Measurements from ENCODE around the gene MTHFR. TPM values are rescaled to one million over a fixed set of nuclear protein-coding genes. Genes with fewer than 3 reads are reported as not detected.

Gene MTHFR
- polyA plus RNA-seq, 6 donors from 2014 or later, result 8.8 to 26.8 (median 18.9) TPM

DNA sequence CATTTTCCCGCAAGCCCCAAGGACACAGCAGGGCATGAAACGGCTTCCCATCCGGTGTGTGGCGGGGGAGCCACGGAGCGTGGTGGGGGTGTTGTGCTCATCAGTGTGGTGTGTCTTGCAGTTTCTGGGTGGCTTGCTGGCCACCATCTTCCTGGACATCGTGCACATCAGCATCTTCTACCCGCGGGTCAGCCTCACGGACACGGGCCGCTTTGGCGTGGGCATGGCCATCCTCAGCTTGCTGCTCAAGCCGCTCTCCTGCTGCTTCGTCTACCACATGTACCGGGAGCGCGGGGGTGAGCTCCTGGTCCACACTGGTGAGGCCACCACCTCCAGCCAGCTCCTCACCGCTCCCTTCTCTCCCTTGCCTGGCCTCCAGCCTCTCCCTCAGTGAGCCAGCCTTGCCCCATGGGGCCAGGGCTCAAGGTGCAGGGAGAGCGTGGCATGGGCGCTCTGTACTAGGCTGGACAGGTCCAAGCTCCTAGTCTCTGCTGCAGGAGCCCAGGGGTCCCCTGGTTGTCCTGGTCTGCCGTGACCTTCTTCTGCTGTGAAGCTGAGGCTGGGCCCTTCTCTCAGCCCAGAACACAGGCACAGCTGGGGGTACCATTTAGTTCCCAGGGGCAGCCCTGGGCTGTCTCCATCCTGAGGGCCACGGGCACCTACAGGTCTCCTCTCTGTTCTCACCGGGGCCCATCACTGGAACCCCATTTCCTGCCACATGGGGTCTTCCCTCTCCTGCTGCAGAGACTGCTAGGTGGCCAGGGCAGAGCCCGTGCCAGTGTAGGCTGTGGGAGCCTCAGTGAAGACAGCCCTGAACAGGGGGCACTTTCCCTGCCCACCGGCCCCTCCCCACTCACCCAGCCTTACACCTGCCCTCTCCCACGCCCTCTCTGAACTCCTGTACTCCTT, 57.2 kb downstream of the MTHFR start:
- H3K27me3 Mint-ChIP-seq, result no peaks in the 10 kb centered on the region
- H3K4me3 Mint-ChIP-seq, result no peak overlapping the region
- H3K27ac Mint-ChIP-seq, result peak overlapping the region in 4 of 6 donors; percentile 33 to 80 (median 75)
- H3K9me3 Mint-ChIP-seq, result no peaks in the 10 kb centered on the region
- peaks cover 10 to 13% of the 10 kb centered on the region in 2 donors for H3K36me3 Mint-ChIP-seq
- ATAC-seq (ENCODE audit: low read depth in 2 of 2) (no peak), DNase-seq (no peak)
- peaks cover 5 to 9% (median 8%) of the 10 kb centered on the region in 3 donors for H3K4me1 Mint-ChIP-seq

DNA sequence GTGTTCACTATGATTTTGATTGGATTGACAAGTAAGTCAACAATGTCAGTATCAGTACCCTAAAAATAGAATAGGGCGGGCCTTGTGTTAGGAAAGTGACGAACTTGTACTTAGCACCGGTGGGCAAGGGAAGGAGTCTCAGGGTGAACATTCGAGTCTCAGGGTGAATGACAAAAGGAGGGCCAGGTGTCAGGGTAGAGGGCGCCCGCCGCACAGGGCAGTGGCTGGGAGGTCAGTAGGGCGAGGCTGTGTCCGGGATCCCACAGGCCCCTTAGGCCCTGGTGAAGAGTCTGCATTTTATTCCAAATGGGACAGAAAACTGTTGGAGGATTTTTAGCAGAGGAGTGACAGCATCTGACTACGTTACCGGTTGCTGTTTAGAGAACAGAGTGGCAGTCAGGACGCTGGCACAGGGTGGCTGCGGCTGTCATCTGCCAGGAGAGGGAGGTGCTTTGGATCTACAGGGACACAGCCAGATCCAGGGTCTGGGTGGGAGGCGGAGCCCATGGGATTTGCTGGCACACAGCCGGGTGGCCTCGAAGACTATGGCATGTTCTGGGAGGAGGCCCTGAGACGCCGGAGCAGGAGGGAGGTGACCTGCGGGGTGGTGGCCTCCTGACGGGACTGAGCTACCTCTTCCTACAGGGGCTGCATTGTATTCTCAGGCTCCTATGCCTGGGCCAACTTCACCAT, 58.8 kb downstream of the MTHFR start:
- H3K27me3 Mint-ChIP-seq, result no peaks in the 10 kb centered on the region
- no peaks in the 10 kb centered on the region for H3K9me3 Mint-ChIP-seq
- H3K36me3 Mint-ChIP-seq, result peaks cover 10 to 13% of the 10 kb centered on the region in 2 donors
- H3K4me1 Mint-ChIP-seq, result peaks cover 5 to 16% (median 13%) of the 10 kb centered on the region in 3 donors
- DNase-seq (no peak), ATAC-seq (ENCODE audit: low read depth in 2 of 2) (no peak)
- no peak overlapping the region for H3K4me3 Mint-ChIP-seq
- H3K27ac Mint-ChIP-seq, result peak overlapping the region in 2 of 6 donors; percentile 68 to 69

GRCh38 chr1:11746092-11746491, 59.7 kb downstream of the MTHFR start:
- no peaks in the 10 kb centered on the region for H3K27me3 Mint-ChIP-seq
- H3K27ac Mint-ChIP-seq, result no peak overlapping the region
- DNase-seq (no peak), ATAC-seq (ENCODE audit: low read depth in 2 of 2) (no peak)
- no peak overlapping the region for H3K4me3 Mint-ChIP-seq
- H3K9me3 Mint-ChIP-seq, result no peaks in the 10 kb centered on the region
- H3K4me1 Mint-ChIP-seq, result peaks cover 9 to 24% (median 15%) of the 10 kb centered on the region in 3 donors
- peaks cover 10 to 13% of the 10 kb centered on the region in 2 donors for H3K36me3 Mint-ChIP-seq

DNA sequence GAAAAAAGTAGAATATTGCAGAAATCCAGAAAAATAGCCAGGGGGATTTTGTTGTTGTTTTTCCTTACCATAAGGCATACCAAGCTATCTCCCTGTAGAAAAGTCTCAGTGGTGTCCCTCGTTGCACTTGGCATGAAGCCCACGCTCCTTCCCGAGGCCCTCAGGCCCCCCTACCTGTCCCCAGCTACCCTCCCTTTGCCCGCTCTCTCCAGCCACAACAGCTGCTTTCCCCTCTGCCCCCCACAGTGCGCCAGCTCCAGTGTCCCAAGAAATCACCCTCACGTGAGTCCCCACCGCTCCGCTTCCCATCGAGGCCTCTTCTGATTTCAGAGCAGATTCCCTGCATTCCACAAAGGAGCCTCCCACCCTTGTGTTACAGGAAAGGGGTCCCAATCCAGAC, 61.5 kb downstream of the MTHFR start:
- H3K4me3 Mint-ChIP-seq, result no peak overlapping the region
- no peak for ATAC-seq (ENCODE audit: low read depth in 2 of 2)
- peaks cover 10 to 13% of the 10 kb centered on the region in 2 donors for H3K36me3 Mint-ChIP-seq
- no peaks in the 10 kb centered on the region for H3K9me3 Mint-ChIP-seq
- H3K27me3 Mint-ChIP-seq, result no peaks in the 10 kb centered on the region
- H3K27ac Mint-ChIP-seq, result peak overlapping the region in 1 of 6 donors; percentile 9
- peaks cover 25 to 38% (median 27%) of the 10 kb centered on the region in 3 donors for H3K4me1 Mint-ChIP-seq
- no peak for DNase-seq

DNA sequence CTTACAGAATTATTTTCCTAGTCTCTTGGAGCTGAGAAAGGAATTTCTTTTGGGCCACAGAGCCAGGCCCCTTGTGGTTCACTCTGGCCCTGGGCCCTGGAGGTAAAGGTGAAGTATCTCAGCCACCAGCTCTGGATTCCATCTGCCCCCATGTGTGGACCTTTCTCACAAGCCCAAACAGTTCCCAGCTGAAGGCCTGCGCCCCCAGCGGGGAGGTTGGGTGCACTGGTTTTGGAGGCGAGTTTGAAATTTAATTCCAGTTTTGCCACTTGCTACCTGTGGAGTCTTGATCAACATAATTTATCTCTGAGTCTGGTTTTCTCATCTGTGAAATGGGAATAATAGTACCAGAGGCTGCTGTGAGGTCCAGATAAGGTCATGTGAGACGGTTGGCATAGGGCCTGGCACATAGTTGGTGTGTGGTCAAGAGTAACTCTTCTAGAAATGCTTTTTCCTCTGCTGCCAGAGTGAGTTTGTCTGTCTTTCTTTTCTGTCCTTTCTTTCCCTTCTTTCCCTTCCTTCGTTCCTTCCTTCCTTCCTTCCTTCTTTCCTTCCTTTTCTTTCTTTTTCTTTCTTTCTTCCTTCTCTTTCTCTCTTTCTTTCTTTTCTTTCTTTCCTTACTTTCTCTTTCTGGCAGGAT, 63.7 kb downstream of the MTHFR start:
- Mint-ChIP-seq H3K9me3 (no peaks in the 10 kb centered on the region), H3K36me3 (peaks cover 7 to 10% of the 10 kb centered on the region in 2 donors), H3K4me1 (peaks cover 30 to 51% (median 39%) of the 10 kb centered on the region in 3 donors), H3K4me3 (peak overlapping the region in 1 of 8 donors; percentile 53), H3K27me3 (no peaks in the 10 kb centered on the region), H3K27ac (peak overlapping the region in 1 of 6 donors; percentile 24)
- no peak for ATAC-seq (ENCODE audit: low read depth in 2 of 2)
- DNase-seq, result no peak

DNA sequence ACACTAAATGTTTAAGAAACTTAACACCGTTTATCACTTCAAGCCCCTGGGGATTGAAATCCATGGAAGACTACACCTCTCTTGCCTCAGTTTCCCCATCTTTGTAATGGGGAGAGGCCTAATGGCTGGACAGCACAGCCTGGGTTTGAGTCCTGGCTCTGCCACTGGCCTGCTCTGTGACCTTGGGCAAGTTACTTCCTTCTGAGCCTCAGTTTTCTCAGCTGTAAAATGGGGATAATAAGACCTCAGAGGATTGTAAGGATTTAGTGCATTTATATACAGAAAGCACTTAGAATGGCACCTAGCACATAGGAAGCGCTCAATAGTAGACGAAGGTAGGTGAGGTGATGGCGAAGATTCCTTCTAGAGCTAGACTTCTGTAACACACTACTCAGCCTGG, 64.3 kb downstream of the MTHFR start:
- DNase-seq (no peak), ATAC-seq (ENCODE audit: low read depth in 2 of 2) (no peak)
- peaks cover 28 to 56% (median 44%) of the 10 kb centered on the region in 3 donors for H3K4me1 Mint-ChIP-seq
- H3K36me3 Mint-ChIP-seq, result peaks cover 1 to 7% of the 10 kb centered on the region in 2 donors
- H3K27me3 Mint-ChIP-seq, result no peaks in the 10 kb centered on the region
- peak overlapping the region in 1 of 6 donors; percentile 66 for H3K27ac Mint-ChIP-seq
- peak overlapping the region in 1 of 8 donors; percentile 77 for H3K4me3 Mint-ChIP-seq
- H3K9me3 Mint-ChIP-seq, result no peaks in the 10 kb centered on the region

DNA sequence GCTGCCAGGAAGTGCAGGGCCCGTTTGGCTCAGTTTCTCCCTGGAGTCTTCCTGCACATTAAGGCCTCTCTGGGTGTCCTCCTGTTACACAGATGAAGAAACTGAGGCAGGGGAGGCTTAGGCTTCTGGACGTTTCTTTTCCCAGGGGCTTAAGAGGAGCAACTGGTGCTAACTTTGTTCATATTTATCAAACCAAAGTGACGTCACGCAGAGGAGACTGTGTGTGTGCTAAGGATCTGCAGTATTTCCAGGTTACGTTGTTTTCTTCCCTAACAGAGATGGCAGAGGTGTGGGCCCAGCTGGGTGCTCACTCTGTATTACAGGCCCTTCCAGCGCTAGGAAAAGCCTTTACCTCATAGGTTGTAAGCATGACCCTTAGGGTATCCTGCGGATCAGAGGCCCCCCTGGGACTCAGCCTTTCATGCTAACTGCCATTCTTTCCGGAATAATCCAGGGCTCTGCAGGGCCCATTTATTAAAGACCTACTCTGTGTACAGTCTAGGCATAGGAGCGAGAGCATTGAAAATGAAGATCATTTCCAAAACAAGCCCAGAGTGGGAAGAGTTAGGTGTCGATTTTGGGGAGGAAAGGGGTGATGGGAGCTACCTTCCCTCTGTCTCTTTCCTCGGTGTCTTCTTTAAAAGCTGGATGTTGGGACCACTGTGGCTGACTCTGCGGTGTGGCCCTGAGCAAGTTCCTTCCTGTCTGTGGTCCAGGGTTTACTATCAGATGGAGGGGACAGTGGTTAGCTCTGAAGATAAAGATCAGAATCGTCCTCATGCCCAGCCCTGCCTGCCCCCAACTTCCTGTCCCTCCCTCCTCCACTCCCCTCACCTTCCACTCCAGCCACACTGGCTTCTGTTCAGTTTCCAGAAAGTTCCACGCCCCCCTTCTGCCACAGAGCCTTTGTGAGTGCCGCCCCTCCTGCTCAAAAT, 65.2 kb downstream of the MTHFR start:
- no peaks in the 10 kb centered on the region for H3K27me3 Mint-ChIP-seq
- H3K4me1 Mint-ChIP-seq, result peaks cover 28 to 61% (median 52%) of the 10 kb centered on the region in 3 donors
- no peaks in the 10 kb centered on the region for H3K36me3 Mint-ChIP-seq
- H3K27ac Mint-ChIP-seq, result peak overlapping the region in 4 of 6 donors; percentile 63 to 81 (median 68)
- DNase-seq (no peak), ATAC-seq (ENCODE audit: low read depth in 2 of 2) (no peak)
- H3K9me3 Mint-ChIP-seq, result no peaks in the 10 kb centered on the region
- H3K4me3 Mint-ChIP-seq, result peak overlapping the region in 5 of 8 donors; percentile 3 to 77 (median 41)

DNA sequence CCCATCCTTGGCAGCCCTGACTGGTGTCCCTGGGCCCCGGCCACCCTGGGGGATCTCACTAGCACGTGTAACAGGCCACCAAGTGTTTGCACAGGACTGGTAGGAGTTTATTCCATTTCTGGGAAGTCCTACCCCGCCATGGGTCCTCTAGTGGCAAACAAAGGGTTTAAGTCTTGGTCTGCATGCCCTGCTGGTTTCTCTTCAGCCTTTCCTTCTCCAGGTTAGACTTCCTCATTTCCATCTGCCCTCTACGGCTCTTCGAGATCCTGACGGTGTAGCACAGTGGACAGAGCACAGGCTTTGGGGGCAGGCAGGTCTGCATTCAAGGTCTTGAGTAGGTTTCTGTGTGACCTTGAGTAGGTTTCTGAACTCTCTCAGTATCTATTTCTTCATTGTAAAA, 67.0 kb downstream of the MTHFR start:
- Mint-ChIP-seq H3K27me3 (no peaks in the 10 kb centered on the region), H3K4me1 (peaks cover 28 to 63% (median 56%) of the 10 kb centered on the region in 3 donors), H3K9me3 (no peaks in the 10 kb centered on the region), H3K4me3 (peak overlapping the region in 2 of 8 donors; percentile 33 to 66), H3K27ac (peak overlapping the region in 3 of 6 donors; percentile 38 to 66 (median 42)), H3K36me3 (no peaks in the 10 kb centered on the region)
- ATAC-seq (ENCODE audit: low read depth in 2 of 2) (no peak), DNase-seq (no peak)

DNA sequence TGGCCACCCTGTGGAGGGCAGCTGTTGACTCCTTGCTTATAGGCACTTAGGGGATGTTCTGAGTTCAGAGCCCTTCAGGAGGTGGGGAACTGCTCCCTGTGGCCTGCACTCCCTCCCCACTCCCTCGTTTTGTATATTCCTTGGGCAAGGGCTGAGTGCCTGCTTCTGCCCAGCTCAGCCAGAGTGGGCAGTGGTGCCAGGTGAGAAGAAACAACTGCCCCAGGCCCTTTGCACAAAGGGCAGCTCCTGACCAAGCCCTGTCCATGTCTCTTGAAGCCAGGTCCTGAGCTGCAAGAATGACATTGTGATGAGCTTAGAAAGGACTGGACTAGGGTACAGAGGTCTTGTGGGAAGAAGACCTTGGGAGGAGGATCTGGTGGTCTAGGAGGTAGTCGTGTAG, 67.7 kb downstream of the MTHFR start:
- Mint-ChIP-seq H3K36me3 (no peaks in the 10 kb centered on the region), H3K4me3 (peak overlapping the region in 3 of 8 donors; percentile 39 to 99 (median 53)), H3K4me1 (peaks cover 28 to 63% (median 56%) of the 10 kb centered on the region in 3 donors), H3K27ac (no peak overlapping the region), H3K9me3 (no peaks in the 10 kb centered on the region), H3K27me3 (no peaks in the 10 kb centered on the region)
- ATAC-seq (ENCODE audit: low read depth in 2 of 2) (no peak), DNase-seq (no peak)

DNA sequence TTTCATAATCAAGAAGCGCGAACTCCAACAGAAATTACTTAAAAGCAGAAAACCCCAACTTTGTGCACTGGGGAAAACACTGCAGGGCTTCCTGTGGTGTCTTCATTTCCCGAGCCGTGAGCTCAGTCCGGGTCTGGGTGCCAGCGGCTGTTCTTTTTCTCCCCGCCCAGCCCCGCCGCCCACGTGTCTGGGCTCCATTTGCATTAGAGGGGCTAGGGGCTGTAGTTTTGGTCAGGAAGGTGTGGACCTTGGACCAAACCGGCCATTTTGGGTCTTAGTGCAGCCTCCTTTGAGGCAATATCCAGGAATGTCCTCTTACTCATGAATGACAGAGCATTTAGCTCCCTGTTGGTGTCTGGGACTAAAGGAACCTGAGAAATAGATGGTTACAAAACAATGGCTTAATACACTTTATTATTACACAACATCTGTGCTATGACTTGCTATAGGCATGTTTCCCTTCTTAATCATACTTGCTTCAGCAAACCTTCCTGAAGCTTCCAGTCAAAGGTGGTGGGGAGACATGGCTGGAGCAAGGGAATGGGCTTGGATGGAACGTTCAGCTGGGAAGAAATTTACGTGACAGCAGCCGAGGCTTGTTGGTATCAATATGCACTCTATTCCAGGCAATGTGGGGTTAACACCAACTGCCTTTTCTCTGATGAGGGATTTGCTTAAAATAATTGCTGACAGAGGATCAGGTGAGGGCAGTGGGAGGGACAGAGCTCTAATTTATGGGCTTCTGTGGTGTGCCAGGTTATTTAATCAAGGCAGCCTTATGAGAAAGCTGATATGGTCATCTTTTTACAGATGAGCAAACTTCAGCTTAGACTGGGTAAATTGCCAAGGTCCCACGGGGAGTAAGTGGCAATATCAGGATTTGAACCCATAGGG, 68.8 kb downstream of the MTHFR start:
- DNase-seq (no peak), ATAC-seq (ENCODE audit: low read depth in 2 of 2) (peak; percentile 45 to 48)
- H3K4me3 Mint-ChIP-seq, result peak overlapping the region; percentile 90 to 99 (median 96)
- no peaks in the 10 kb centered on the region for H3K9me3 Mint-ChIP-seq
- peak overlapping the region in 4 of 6 donors; percentile 42 to 97 (median 90) for H3K27ac Mint-ChIP-seq
- no peaks in the 10 kb centered on the region for H3K27me3 Mint-ChIP-seq
- H3K4me1 Mint-ChIP-seq, result peaks cover 25 to 63% (median 58%) of the 10 kb centered on the region in 3 donors
- H3K36me3 Mint-ChIP-seq, result no peaks in the 10 kb centered on the region

- Mint-ChIP-seq H3K4me1 (peaks cover 30 to 64% (median 61%) of the 10 kb centered on the region in 3 donors), H3K27me3 (no peaks in the 10 kb centered on the region), H3K9me3 (no peaks in the 10 kb centered on the region), H3K27ac (peak within 1 kb of the TSS in 5 of 6 donors; percentile 77 to 97 (median 90)), H3K4me3 (peak within 1 kb of the TSS; percentile 90 to 99 (median 96)), H3K36me3 (no peaks in the 10 kb centered on the region)
- DNase-seq, result peak; percentile 81
- ATAC-seq (ENCODE audit: low read depth in 2 of 2), result peak; percentile 87 to 90
Observed at GRCh38 chr1:11735854-11736745, 69.7 kb downstream of the MTHFR start, which contains the start of gene AGTRAP. TSS of gene AGTRAP (plus strand) at chr1:11736136. CDS start at chr1:11736209, 73 bp downstream.
